ENCODE data around the gene MXD1.

DNA sequence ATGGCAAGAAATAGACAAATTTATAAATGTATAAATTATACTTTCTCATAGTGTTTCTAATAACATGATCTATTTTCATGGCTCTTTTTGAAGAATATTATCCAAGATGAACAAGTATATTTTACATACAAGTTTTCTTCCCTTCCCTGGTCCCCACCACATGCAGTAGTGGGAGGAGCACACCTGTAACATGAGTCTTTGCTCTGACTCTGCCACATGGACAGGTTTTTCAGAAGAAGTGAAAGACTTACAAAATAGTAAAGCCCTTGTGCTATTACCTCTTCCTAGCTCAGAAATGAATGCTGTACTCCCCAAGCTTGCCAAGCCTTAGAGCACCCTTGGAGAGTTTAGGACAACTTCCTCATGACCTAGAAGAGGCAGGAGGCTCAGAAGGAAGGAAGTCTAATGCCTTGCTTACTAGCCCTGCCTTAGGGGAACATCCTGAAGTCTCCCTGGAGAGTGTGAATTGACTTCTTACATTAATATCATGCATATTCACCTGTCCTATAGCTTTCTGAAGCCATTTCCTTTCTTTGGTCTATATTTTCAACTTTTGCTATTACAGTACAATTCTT, 18.4 kb downstream of the MXD1 start:
- TF ChIP-seq CTCF (IDR thresholded peaks at IDR 0.05; ENCODE audit: low read depth, low read length, missing input control) (no peak), YY1 (IDR thresholded peaks at IDR 0.05) (no peak), JUND (IDR thresholded peaks at IDR 0.05) (no peak), NR2F2 (IDR thresholded peaks at IDR 0.05) (no peak), RAD21 (IDR thresholded peaks at IDR 0.05) (no peak), ATF3 (IDR thresholded peaks at IDR 0.05) (no peak), REST (IDR thresholded peaks at IDR 0.05) (no peak), TAF1 (conservative IDR thresholded peaks at IDR 0.05) (no peak), SP1 (IDR thresholded peaks at IDR 0.05) (no peak)
- TF ChIP-seq, protein P1, sequence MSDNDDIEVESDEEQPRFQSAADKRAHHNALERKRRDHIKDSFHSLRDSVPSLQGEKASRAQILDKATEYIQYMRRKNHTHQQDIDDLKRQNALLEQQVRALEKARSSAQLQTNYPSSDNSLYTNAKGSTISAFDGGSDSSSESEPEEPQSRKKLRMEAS (IDR thresholded peaks at IDR 0.05): peak; percentile 16

Data from liver (tissue), 3 donors.